IMR-90 (cell line): Measurements from ENCODE around the gene SLC26A11. TPM values are rescaled to one million over a fixed set of nuclear protein-coding genes. Genes with fewer than 3 reads are reported as not detected.
A peak's percentile ranks its signal among the peaks of the same experiment; 100 is the strongest.

ENCODE experiments used
- ATAC-seq: fragments of 200-7000 bp; cut with Tn5 transposase; 2 replicates; pipeline ENCODE4 v1.9.1; 2020; ENCODE audit warnings: low read depth, mild to moderate bottlenecking, moderate library complexity
- BruUV-seq: library from RNA; stranded (reverse); fragments of 400-500 nt; replicated peaks from 2 replicates; lab custom pipeline; 2021; lab: Mats Ljungman, UMichigan
- CTCF ChIA-PET: fragments of 300-600 bp; formaldehyde crosslinking; extraction: SDS; loops from one replicate; lab custom pipeline; 2021; ENCODE audit warnings: antibody characterized with exemption; lab: Yijun Ruan, JAX
- POLR2A ChIA-PET: fragments of 300-600 bp; sonication (Branson Sonifier 250); formaldehyde crosslinking; loops from one replicate; lab custom pipeline; 2022; ENCODE audit warnings: antibody characterized with exemption; ENCODE audit not compliant: unreplicated experiment; lab: Charles Lee
- DNase-seq: peaks from one replicate; pipeline ENCODE4 v3.0.0; 2013
- H2AFZ ChIP-seq: replicated peaks from 2 replicates; pipeline ENCODE3; 2013; ENCODE audit warnings: low read length, mild to moderate bottlenecking; ENCODE audit not compliant: poor library complexity
- H2AK5ac ChIP-seq: 2 replicates; pipeline ENCODE4 v1.6.1; 2013; ENCODE audit warnings: low read depth, low read length, inconsistent platforms
- H2AK9ac ChIP-seq: replicated peaks from 2 replicates; pipeline ENCODE3; 2013; ENCODE audit warnings: mild to moderate bottlenecking, low read depth, low read length, moderate library complexity; ENCODE audit not compliant: poor library complexity
- H2BK120ac ChIP-seq: 2 replicates; pipeline ENCODE4 v1.6.1; 2013; ENCODE audit warnings: low read depth, low read length, inconsistent platforms
- H2BK15ac ChIP-seq: 3 replicates; pipeline ENCODE4 v1.6.1; 2013; ENCODE audit warnings: low read depth, low read length, inconsistent platforms
- H2BK20ac ChIP-seq: 2 replicates; pipeline ENCODE4 v1.6.1; 2013; ENCODE audit warnings: low read depth, mild to moderate bottlenecking, inconsistent platforms, low read length, moderate library complexity
- H2BK5ac ChIP-seq: 2 replicates; pipeline ENCODE4 v1.6.1; 2013; ENCODE audit warnings: mild to moderate bottlenecking, low read depth, low read length, inconsistent platforms; ENCODE audit not compliant: poor library complexity, severe bottlenecking
- H3K14ac ChIP-seq: replicated peaks from 2 replicates; pipeline ENCODE4 v1.6.1; 2013; ENCODE audit warnings: low read depth, low read length, inconsistent platforms
- H3K18ac ChIP-seq: 2 replicates; pipeline ENCODE4 v1.6.1; 2013; ENCODE audit warnings: low read depth, low read length, control low read depth
- H3K23ac ChIP-seq: 2 replicates; pipeline ENCODE4 v1.6.1; 2013; ENCODE audit warnings: low read depth, low read length, inconsistent platforms
- H3K27ac ChIP-seq: 2 replicates; pipeline ENCODE4 v1.5.1; 2013; ENCODE audit warnings: mild to moderate bottlenecking, control low read depth, low read length; ENCODE audit not compliant: insufficient read depth
- H3K27me3 ChIP-seq: 2 replicates; pipeline ENCODE4 v1.6.1; 2013; ENCODE audit warnings: low read length; ENCODE audit not compliant: control insufficient read depth, insufficient read depth
- H3K36me3 ChIP-seq: 2 replicates; pipeline ENCODE4 v1.6.1; 2013; ENCODE audit warnings: low read length, mixed read lengths; ENCODE audit not compliant: control insufficient read depth, insufficient read depth
- H3K4ac ChIP-seq: 2 replicates; pipeline ENCODE4 v1.6.1; 2013; ENCODE audit warnings: low read depth, low read length, inconsistent platforms
- H3K4me1 ChIP-seq: 2 replicates; pipeline ENCODE4 v1.6.1; 2013; ENCODE audit warnings: low read length, mixed read lengths; ENCODE audit not compliant: control insufficient read depth, insufficient read depth
- H3K4me2 ChIP-seq: 2 replicates; pipeline ENCODE4 v1.6.1; 2013; ENCODE audit warnings: low read depth, mild to moderate bottlenecking, control low read depth, low read length, moderate library complexity
- H3K4me3 ChIP-seq: 2 replicates; pipeline ENCODE4 v1.5.1; 2013; ENCODE audit warnings: low read depth, mild to moderate bottlenecking, control low read depth, low read length, moderate library complexity; ENCODE audit not compliant: insufficient read depth
- H3K56ac ChIP-seq: 2 replicates; pipeline ENCODE4 v1.6.1; 2013; ENCODE audit warnings: low read length, inconsistent platforms; ENCODE audit not compliant: insufficient read depth; ENCODE audit errors: extremely low read depth
- H3K79me1 ChIP-seq, 2 experiments: 2 replicates each; pipeline ENCODE4 v1.6.1; 2013; ENCODE audit warnings: low read length in 2 of 2, inconsistent platforms in 1 of 2, low read depth in 1 of 2
- H3K9ac ChIP-seq: 2 replicates; pipeline ENCODE4 v1.6.1; 2013; ENCODE audit warnings: low read depth, low read length, control low read depth
- H3K9me1 ChIP-seq: 2 replicates; pipeline ENCODE4 v1.6.1; 2013; ENCODE audit warnings: low read length, inconsistent platforms; ENCODE audit not compliant: insufficient read depth
- H3K9me3 ChIP-seq: 2 replicates; pipeline ENCODE4 v1.6.1; 2013; ENCODE audit warnings: low read length; ENCODE audit not compliant: control insufficient read depth, insufficient read depth
- H4K20me1 ChIP-seq: 2 replicates; pipeline ENCODE4 v1.6.1; 2013; ENCODE audit warnings: low read length, inconsistent platforms; ENCODE audit not compliant: insufficient read depth
- H4K5ac ChIP-seq: 2 replicates; pipeline ENCODE4 v1.6.1; 2013; ENCODE audit warnings: mild to moderate bottlenecking, low read depth, low read length, control low read depth
- H4K8ac ChIP-seq, 2 experiments: 2 replicates each; pipeline ENCODE4 v1.6.1; 2013; ENCODE audit warnings: low read depth in 2 of 2, low read length in 2 of 2, control low read depth in 1 of 2, inconsistent platforms in 1 of 2
- H4K91ac ChIP-seq: 2 replicates; pipeline ENCODE4 v1.6.1; 2013; ENCODE audit warnings: low read depth, low read length, inconsistent platforms; ENCODE audit not compliant: insufficient read depth
- BHLHE40 ChIP-seq: fragments of 150-350 bp; IDR thresholded peaks from 2 replicates; pipeline ENCODE4 v1.6.1; 2016; ENCODE audit warnings: mild to moderate bottlenecking, low read depth, low read length
- CEBPB ChIP-seq: IDR thresholded peaks from 2 replicates; pipeline ENCODE4 v1.6.1; 2012; ENCODE audit warnings: low read depth, low read length, improper control_type of control experiment
- CTCF ChIP-seq: conservative IDR thresholded peaks from 2 replicates; pipeline ENCODE4 v1.5.1; 2012; ENCODE audit warnings: mild to moderate bottlenecking, low read depth, low read length, improper control_type of control experiment
- ELK1 ChIP-seq: fragments of 150-350 bp; IDR thresholded peaks from 2 replicates; pipeline ENCODE4 v1.6.1; 2016; ENCODE audit warnings: low read depth, mild to moderate bottlenecking, low read length, moderate library complexity, borderline replicate concordance
- FOS ChIP-seq: fragments of 150-350 bp; IDR thresholded peaks from 2 replicates; pipeline ENCODE4 v1.6.1; 2016; ENCODE audit warnings: low read depth, low read length
- MAFK ChIP-seq: IDR thresholded peaks from 2 replicates; pipeline ENCODE4 v1.6.1; 2012; ENCODE audit warnings: low read depth, low read length, improper control_type of control experiment
- MAZ ChIP-seq: IDR thresholded peaks from 2 replicates; pipeline ENCODE4 v1.6.1; 2012; ENCODE audit warnings: low read depth, mild to moderate bottlenecking, low read length, improper control_type of control experiment, moderate library complexity, borderline replicate concordance
- MXI1 ChIP-seq: IDR thresholded peaks from 2 replicates; pipeline ENCODE4 v1.6.1; 2012; ENCODE audit warnings: low read depth, mild to moderate bottlenecking, low read length, moderate library complexity, borderline replicate concordance
- NFE2L2 ChIP-seq: fragments of 150-350 bp; IDR thresholded peaks from 2 replicates; pipeline ENCODE4 v1.6.1; 2016; ENCODE audit warnings: low read depth, mild to moderate bottlenecking, low read length
- POLR2A ChIP-seq: IDR thresholded peaks from 2 replicates; pipeline ENCODE4 v1.6.1; 2012; ENCODE audit warnings: mild to moderate bottlenecking, low read depth, low read length
- RAD21 ChIP-seq: IDR thresholded peaks from 2 replicates; pipeline ENCODE4 v1.6.1; 2012; ENCODE audit warnings: low read length, improper control_type of control experiment
- RCOR1 ChIP-seq: IDR thresholded peaks from 2 replicates; pipeline ENCODE4 v1.6.1; 2012; ENCODE audit warnings: mild to moderate bottlenecking, low read length, improper control_type of control experiment; ENCODE audit not compliant: insufficient replicate concordance
- RFX5 ChIP-seq: IDR thresholded peaks from 2 replicates; pipeline ENCODE4 v1.8.0; 2012; ENCODE audit warnings: low read depth, mild to moderate bottlenecking, low read length, moderate library complexity
- SMC3 ChIP-seq: fragments of 150-350 bp; IDR thresholded peaks from 2 replicates; pipeline ENCODE4 v1.6.1; 2016; ENCODE audit warnings: low read depth, mild to moderate bottlenecking, antibody characterized with exemption, low read length, moderate library complexity
- WGBS, 2 experiments: methylation state at CpG; one replicate each; pipeline versions ENCODE4 v1.1.5 to v1.1.7; 2013; ENCODE audit warnings: missing lambda C conversion rate in 2 of 2; ENCODE audit not compliant: insufficient read length in 1 of 2; ENCODE audit errors: extremely low coverage in 2 of 2; 5-methylcytosine and 5-hydroxymethylcytosine counted together
- dilution Hi-C: fragments of 300-500 bp; cut with HindIII; formaldehyde crosslinking; loops from one replicate; pipeline ENCODE4 v1.14.3; 2018; ENCODE audit warnings: low sequenced_read_pairs; ENCODE audit not compliant: unreplicated experiment
- in situ Hi-C: fragments of 300-500 bp; cut with MboI; formaldehyde crosslinking; loops from 3 replicates; pipeline ENCODE4 v1.14.3; 2019; ENCODE audit warnings: low sequenced_read_pairs, inconsistent platforms, mixed read lengths
- intact Hi-C: fragments of 100-400 bp; cut with micrococcal nuclease; formaldehyde crosslinking; loops from 2 replicates; pipeline ENCODE4 v1.10.0; 2022
- polyA plus RNA-seq, 3 experiments: library from polyadenylated mRNA; depleted of rRNA; stranded (reverse); fragments of >200 nt; gene quantifications; 2 replicates each; pipeline ENCODE4 v1.2.3, GENCODE V29; 2012; ENCODE audit warnings: low replicate concordance in 1 of 3
- total RNA-seq: library from RNA; depleted of rRNA; stranded (reverse); fragments of >200 nt; gene quantifications from 2 replicates; pipeline ENCODE4 v1.2.3, GENCODE V29; 2012

Gene SLC26A11
- total and polyA plus RNA-seq, 2 of the 4 experiments (the other 2 are of a cell fraction), result 3.2 to 15.6 TPM

GRCh38 chr17:80261159-80261894, 41.1 kb downstream of the SLC26A11 start:
- Histone ChIP-seq H3K9me3 (no peaks in the 10 kb centered on the region), H2BK15ac (no peak overlapping the region)
- 3% methylated on average over 10 of the region's 45 CpGs; no CpG with 5 or more reads in 1 of the 2 experiments for WGBS, 2 experiments
- TF ChIP-seq POLR2A (no peak), CEBPB (no peak), RFX5 (no peak), ELK1 (no peak), MAZ (no peak), NFE2L2 (no peak), CTCF (no peak), BHLHE40 (no peak), MXI1 (no peak), RAD21 (no peak), MAFK (no peak), SMC3 (no peak), FOS (no peak), RCOR1 (no peak)

More at GRCh38 chr17:80261159-80261894, 41.1 kb downstream of the SLC26A11 start:
- Histone ChIP-seq H3K4ac (peak overlapping the region; percentile 97), H3K23ac (peak overlapping the region; percentile 98), H3K9ac (peak overlapping the region; percentile 96), H2AFZ (peak overlapping the region; percentile 88), H4K8ac (peak overlapping the region; percentile 6 to 97), H3K4me1 (peaks cover 20% of the 10 kb centered on the region), H3K36me3 (peaks cover 12% of the 10 kb centered on the region), H3K56ac (peak overlapping the region; percentile 92), H3K4me3 (peak overlapping the region; percentile 80), H3K27me3 (no peaks in the 10 kb centered on the region), H2AK5ac (peak overlapping the region; percentile 94), H2BK5ac (peak overlapping the region; percentile 95), H4K91ac (peak overlapping the region; percentile 85), H3K9me1 (0 out of 2 replicates have a peak, but pooled peaks cover 3% of the 10 kb centered on the region), H2AK9ac (peak overlapping the region; percentile 100), H2BK120ac (peak overlapping the region; percentile 72; the same call in 1 of the 2 replicates), H3K14ac (peak overlapping the region; percentile 100), H4K20me1 (no peaks in the 10 kb centered on the region), H3K79me1 (peaks cover 16 to 48% of the 10 kb centered on the region in 2 experiments; a peak in 2 of 4 replicates), H3K27ac (peak overlapping the region; percentile 92), H3K18ac (peak overlapping the region; percentile 79), H4K5ac (peak overlapping the region; percentile 50), H2BK20ac (no peak overlapping the region), H3K4me2 (peak overlapping the region; percentile 82)
- ATAC-seq (peak; percentile 10), DNase-seq (peak; percentile 32)
- BruUV-seq, result no TSS peak
- ChIA-PET POLR2A (interaction anchor here (0.5 kb wide), 1 partner anchor 30 kb away, joined by 6 read pairs; no protein-coding TSS in a partner anchor), CTCF (no interaction called here)
- intact Hi-C loops, result loop anchor here (5.0 kb wide), 2 partner anchors 39 to 254 kb away; partner anchors contain the start of genes SGSH and SLC26A11
- in situ Hi-C loops, result no loop called here
- dilution Hi-C loops, result no loop called here
